ENCODE results near the gene CYTH3. TPM values are rescaled to one million over a fixed set of nuclear protein-coding genes. Genes with fewer than 3 reads are reported as not detected.
A peak's percentile ranks its signal among the peaks of the same experiment; 100 is the strongest.
"Not testable (repeated sequence)": the region's sequence is repeated elsewhere in the genome, so short reads cannot be mapped to it uniquely, and the experiment has no call there.

Gene CYTH3
- total and polyA plus RNA-seq, 11 donors: 11.1 to 49.7 (median 22.1) TPM

GRCh38 chr7:6154542-6155404 lies 117.7 kb downstream of the CYTH3 start:
- Histone ChIP-seq H3K36me3 (peaks cover 6 to 100% (median 97%) of the 10 kb centered on the region in 9 donors), H3K27me3 (no peaks in the 10 kb centered on the region), H3K4me1 (peaks cover 0 to 7% (median 3%) of the 10 kb centered on the region in 12 donors), H3K9me3 (no peaks in the 10 kb centered on the region), H3K4me3 (no peak overlapping the region), H3K27ac (no peak overlapping the region)
- TF ChIP-seq POLR2A (IDR thresholded peaks at IDR 0.05): no peak
- no peak for TF ChIP-seq CTCF (IDR thresholded peaks at IDR 0.05)
- no peak for DNase-seq
- 96% methylated on average over 29 to 64 of the region's 64 CpGs for WGBS, 4 donors
- peak in 1 of 4 donors; percentile 8 for ATAC-seq
- intact Hi-C loops (cut with DNase I): loop anchor here in 1 of 10 donors (5.0 kb wide), 1 partner anchor 168 kb away; no protein-coding TSS in a partner anchor

- peaks cover 6 to 100% (median 98%) of the 10 kb centered on the region in 9 donors for H3K36me3 ChIP-seq
- H3K9me3 ChIP-seq: no peaks in the 10 kb centered on the region
- no peaks in the 10 kb centered on the region for H3K4me1 ChIP-seq
- H3K27ac ChIP-seq: no peak overlapping the region
- intact Hi-C loops (cut with DNase I): no loop called here
- 90 to 93% (median 91%) methylated on average over 73 to 91 of the region's 91 CpGs for WGBS, 4 donors
- no peak for DNase-seq
- no peak overlapping the region for H3K4me3 ChIP-seq
- ATAC-seq: no peak
- H3K27me3 ChIP-seq: no peaks in the 10 kb centered on the region
- TF ChIP-seq CTCF (IDR thresholded peaks at IDR 0.05) (no peak), POLR2A (IDR thresholded peaks at IDR 0.05) (no peak)
Observed at GRCh38 chr7:6153646-6154541, 118.5 kb downstream of the CYTH3 start.

- Histone ChIP-seq H3K27me3 (no peaks in the 10 kb centered on the region), H3K36me3 (peaks cover 6 to 100% (median 100%) of the 10 kb centered on the region in 9 donors), H3K4me3 (no peak overlapping the region), H3K27ac (no peak overlapping the region), H3K4me1 (no peaks in the 10 kb centered on the region), H3K9me3 (no peaks in the 10 kb centered on the region)
- DNase-seq (no peak), ATAC-seq (peak in 1 of 4 donors; percentile 17)
- 91 to 95% (median 92%) methylated on average over 28 to 29 of the region's 29 CpGs for WGBS, 4 donors
- intact Hi-C loops (cut with DNase I): no loop called here
- TF ChIP-seq POLR2A (IDR thresholded peaks at IDR 0.05) (no peak), CTCF (IDR thresholded peaks at IDR 0.05) (no peak)
Observed at GRCh38 chr7:6151994-6152735, 120.3 kb downstream of the CYTH3 start.

- DNase-seq; H3K27me3 ChIP-seq; ATAC-seq; H3K4me3 ChIP-seq; H3K9me3 ChIP-seq; H3K4me1 ChIP-seq; intact Hi-C loops (cut with DNase I); H3K27ac ChIP-seq: not testable (repeated sequence)
- H3K36me3 ChIP-seq: peaks cover 6 to 100% (median 100%) of the 10 kb centered on the region in 9 donors
- WGBS, 4 donors: 93 to 95% (median 94%) methylated on average over 12 of the region's 12 CpGs
Observed at GRCh38 chr7:6151527-6151926, 120.9 kb downstream of the CYTH3 start.
